ENCODE results near the gene PTPRG. TPM values are rescaled to one million over a fixed set of nuclear protein-coding genes. Genes with fewer than 3 reads are reported as not detected.

PTPRG gene
- total RNA-seq, 2 donors from 2014 or later, result 33.9 to 39.2 TPM

DNA sequence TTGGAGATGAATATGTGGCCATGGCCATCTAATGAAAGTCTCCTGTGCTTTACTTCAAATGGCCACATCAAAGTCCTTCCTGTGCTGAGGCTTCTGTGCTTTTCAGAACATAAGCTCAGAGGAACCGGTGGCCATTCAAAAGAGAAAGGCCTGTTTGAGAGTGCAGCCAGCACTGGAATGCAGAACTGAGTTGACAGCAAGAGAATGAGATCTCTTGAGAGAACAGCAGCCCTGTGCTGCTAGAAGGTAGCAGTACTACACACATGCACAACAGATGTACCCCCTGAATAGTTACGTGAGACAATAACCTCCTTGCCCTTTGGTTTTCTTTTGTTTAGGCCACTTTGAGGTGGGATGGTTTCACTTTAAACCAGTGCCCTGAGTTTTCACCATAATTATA is 292.5 kb downstream of the PTPRG start:
- H3K4me3 ChIP-seq, result no peak overlapping the region
- H3K27me3 ChIP-seq, result no peaks in the 10 kb centered on the region
- H3K36me3 ChIP-seq, result no peaks in the 10 kb centered on the region
- H3K9me3 ChIP-seq, result no peaks in the 10 kb centered on the region
- H3K27ac ChIP-seq, result no peak overlapping the region
- DNase-seq (ENCODE audit: low spot score), result no peak
- TF ChIP-seq, protein P1, sequence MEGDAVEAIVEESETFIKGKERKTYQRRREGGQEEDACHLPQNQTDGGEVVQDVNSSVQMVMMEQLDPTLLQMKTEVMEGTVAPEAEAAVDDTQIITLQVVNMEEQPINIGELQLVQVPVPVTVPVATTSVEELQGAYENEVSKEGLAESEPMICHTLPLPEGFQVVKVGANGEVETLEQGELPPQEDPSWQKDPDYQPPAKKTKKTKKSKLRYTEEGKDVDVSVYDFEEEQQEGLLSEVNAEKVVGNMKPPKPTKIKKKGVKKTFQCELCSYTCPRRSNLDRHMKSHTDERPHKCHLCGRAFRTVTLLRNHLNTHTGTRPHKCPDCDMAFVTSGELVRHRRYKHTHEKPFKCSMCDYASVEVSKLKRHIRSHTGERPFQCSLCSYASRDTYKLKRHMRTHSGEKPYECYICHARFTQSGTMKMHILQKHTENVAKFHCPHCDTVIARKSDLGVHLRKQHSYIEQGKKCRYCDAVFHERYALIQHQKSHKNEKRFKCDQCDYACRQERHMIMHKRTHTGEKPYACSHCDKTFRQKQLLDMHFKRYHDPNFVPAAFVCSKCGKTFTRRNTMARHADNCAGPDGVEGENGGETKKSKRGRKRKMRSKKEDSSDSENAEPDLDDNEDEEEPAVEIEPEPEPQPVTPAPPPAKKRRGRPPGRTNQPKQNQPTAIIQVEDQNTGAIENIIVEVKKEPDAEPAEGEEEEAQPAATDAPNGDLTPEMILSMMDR (IDR thresholded peaks at IDR 0.05), result no peak
- H3K4me1 ChIP-seq, result peaks cover 0 to 33% of the 10 kb centered on the region in 2 donors

DNA sequence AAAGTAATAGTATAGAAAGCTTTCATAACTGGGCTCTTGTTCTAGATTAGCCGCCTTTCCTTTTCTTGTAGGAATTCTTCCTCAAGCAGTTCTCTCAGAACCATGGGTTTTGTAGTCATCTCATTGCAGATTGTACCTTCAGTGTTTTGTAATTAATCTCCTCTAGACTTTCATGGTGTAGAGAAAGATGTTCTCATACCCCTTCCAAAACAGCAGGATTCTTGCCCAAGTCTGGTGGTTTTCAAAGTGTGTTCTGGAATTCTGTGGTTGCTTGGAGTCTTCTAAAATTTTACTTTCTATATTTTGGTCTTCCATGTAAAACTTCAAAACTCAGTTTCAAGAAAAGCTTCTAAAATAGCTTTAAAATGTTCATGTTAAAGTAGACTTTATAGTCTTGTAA is 293.8 kb downstream of the PTPRG start:
- Histone ChIP-seq H3K4me1 (peaks cover 0 to 20% of the 10 kb centered on the region in 2 donors), H3K36me3 (no peaks in the 10 kb centered on the region), H3K27ac (no peak overlapping the region), H3K4me3 (no peak overlapping the region), H3K9me3 (no peaks in the 10 kb centered on the region), H3K27me3 (no peaks in the 10 kb centered on the region)
- TF ChIP-seq, protein P1 (IDR thresholded peaks at IDR 0.05), result no peak
- no peak for DNase-seq (ENCODE audit: low spot score)

DNA sequence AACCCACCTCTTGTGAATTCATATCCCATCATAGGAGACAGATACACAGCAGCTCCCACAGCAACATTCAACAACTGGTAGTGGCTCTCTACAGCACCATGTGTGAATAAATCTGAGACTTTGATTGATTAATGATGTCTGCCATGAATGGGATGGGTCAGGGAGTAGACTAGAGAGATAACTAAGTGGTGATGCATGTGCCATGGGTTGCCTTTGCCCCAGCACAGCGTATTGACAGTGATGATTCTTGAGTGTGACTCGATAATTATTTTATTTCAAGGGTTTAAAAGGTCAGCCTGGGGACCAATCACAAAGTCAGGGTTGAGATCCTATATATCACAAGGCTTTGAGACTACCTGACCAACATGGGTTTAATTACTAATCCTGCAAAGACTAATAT is 295.9 kb downstream of the PTPRG start:
- Histone ChIP-seq H3K36me3 (no peaks in the 10 kb centered on the region), H3K27me3 (no peaks in the 10 kb centered on the region), H3K27ac (no peak overlapping the region), H3K9me3 (no peaks in the 10 kb centered on the region), H3K4me1 (peaks cover 0 to 22% of the 10 kb centered on the region in 2 donors), H3K4me3 (no peak overlapping the region)
- DNase-seq (ENCODE audit: low spot score), result no peak
- TF ChIP-seq, protein P1 (IDR thresholded peaks at IDR 0.05), result no peak

DNA sequence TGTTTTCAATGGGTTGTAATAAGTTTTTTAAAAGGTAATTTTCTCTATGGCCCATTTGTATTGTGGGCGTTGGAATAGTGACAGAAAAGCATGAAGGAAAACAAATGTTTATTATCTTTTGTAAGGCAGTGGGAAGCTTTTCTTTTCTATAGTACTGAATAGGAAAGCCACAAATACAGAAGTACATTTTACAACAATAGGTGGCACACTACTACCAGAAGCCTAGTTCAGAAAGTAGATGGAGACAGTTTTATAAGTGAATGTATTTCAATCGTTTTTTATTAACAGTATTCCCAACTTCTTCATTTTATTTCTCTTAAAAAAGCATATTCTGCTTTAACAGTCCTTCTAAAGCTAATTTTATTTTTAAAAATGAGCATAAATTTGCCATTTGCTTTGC is 296.7 kb downstream of the PTPRG start:
- TF ChIP-seq, protein P1 (IDR thresholded peaks at IDR 0.05), result peak; percentile 46 to 71
- no peaks in the 10 kb centered on the region for H3K9me3 ChIP-seq
- H3K36me3 ChIP-seq, result no peaks in the 10 kb centered on the region
- H3K27me3 ChIP-seq, result no peaks in the 10 kb centered on the region
- no peak overlapping the region for H3K27ac ChIP-seq
- no peak for DNase-seq (ENCODE audit: low spot score)
- H3K4me3 ChIP-seq, result no peak overlapping the region
- peaks cover 0 to 29% of the 10 kb centered on the region in 2 donors for H3K4me1 ChIP-seq

DNA sequence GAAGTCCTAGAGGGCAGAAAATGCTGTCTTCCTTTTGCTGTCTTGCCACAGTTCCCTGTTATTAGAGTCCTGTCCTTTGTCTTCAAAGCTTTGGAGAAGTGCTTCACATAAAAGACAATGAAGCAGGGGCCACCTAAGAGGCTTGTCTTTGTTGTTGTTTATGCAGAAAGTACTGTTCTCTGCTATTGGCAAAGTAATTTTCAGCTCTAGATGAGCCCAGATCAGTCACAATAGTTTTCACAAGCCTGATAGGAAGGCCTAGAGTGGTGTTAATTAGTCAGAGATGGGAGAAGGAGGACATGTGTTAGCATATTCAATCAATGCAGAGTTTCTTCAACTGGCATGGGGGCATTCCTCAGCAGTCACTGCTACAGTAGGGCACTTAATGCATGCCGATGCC is 300.0 kb downstream of the PTPRG start:
- H3K36me3 ChIP-seq, result no peaks in the 10 kb centered on the region
- H3K27ac ChIP-seq, result no peak overlapping the region
- no peak for DNase-seq (ENCODE audit: low spot score)
- TF ChIP-seq, protein P1 (IDR thresholded peaks at IDR 0.05), result no peak
- H3K27me3 ChIP-seq, result no peaks in the 10 kb centered on the region
- peaks cover 0 to 21% of the 10 kb centered on the region in 2 donors for H3K4me1 ChIP-seq
- H3K9me3 ChIP-seq, result no peaks in the 10 kb centered on the region
- H3K4me3 ChIP-seq, result no peak overlapping the region

DNA sequence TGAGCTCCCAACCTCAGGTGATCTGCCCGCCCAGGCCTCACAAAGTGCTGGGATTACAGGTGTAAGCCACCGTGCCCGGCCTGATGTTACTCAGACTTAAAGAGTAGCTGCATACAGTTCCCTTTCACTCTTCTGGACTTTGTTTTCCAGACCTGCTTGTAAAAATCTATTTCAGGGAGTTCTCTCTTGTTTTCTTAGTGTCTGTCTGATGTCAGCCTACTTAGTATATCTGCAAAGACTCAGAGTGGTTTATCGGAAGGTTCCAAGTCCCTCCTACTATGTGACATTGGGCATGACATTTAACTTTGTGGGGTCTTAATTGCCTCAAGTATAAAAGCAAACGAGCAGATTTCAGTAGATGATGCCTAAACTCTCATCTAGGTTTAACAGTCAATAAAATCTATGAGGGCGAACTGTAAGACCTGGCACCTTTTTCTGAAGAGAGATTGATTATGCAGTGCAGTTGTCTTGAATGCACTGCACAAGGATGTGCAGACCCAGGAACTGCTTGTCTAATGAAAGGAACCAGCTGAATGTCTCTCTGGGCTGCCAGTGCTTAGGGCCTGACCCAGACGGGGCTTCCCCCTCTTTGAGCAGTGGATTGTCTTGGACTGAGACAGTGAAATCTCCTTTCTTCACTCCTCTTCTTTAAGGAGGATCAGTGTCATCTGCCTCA is 301.4 kb downstream of the PTPRG start:
- DNase-seq (ENCODE audit: low spot score), result no peak
- H3K4me1 ChIP-seq, result peaks cover 0 to 21% of the 10 kb centered on the region in 2 donors
- H3K9me3 ChIP-seq, result no peaks in the 10 kb centered on the region
- no peak overlapping the region for H3K4me3 ChIP-seq
- H3K27me3 ChIP-seq, result no peaks in the 10 kb centered on the region
- no peak overlapping the region for H3K27ac ChIP-seq
- no peaks in the 10 kb centered on the region for H3K36me3 ChIP-seq
- TF ChIP-seq, protein P1 (IDR thresholded peaks at IDR 0.05), result no peak
